CD4-positive, alpha-beta T cell treated with Interleukin-6 for 4 hours (primary cell): ENCODE results near the gene SCART1.
"Not testable (repeated sequence)": the region's sequence is repeated elsewhere in the genome, so short reads cannot be mapped to it uniquely, and the experiment has no call there.

Experiments
- DNase-seq: peaks from one replicate; pipeline ENCODE4 v3.0.0-alpha.2; 2020; ENCODE audit warnings: mixed read lengths

Gene SCART1

DNA sequence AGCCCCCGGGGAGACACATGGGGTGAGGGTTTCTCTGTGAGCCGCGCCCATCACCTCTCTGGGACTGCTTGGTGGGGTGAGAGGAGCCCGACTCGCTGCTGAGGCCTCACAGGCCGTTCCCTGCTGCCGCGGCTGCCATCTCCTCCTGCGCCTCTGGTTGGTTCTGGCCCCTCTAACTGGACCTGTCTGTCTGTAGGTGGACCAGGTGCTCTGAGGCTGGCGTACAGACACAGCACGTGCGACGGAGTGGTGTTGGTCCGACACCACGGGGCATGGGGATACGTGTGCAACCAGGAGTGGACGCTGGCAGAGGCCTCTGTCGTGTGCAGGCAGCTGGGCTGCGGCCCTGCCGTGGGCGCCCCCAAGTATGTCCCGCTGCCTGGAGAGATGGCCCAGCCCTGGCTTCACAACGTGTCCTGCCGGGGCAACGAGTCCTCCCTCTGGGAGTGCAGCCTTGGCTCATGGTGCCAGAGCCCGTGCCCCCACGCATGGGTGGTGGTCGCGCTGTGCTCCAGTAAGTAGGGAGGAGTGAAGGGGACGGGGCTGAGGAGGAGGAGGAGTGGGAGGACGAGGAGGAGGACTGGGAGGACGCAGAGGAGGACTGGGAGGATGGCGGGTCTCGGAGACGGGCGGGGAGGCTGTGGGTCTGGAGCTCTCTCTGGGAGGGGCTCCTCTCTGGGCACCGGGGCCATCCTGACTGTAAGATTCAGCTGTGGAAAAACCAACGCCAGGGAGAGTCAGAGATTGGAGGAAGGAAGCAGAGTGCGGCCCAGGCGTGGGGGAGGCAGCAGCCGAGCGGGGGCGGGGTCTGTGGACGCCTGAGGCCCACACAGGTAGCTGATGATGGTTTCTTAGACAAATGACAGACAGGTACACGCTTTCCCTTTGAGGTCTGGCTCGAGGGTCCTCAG is 2.6 kb downstream of the SCART1 start:
- no peak for DNase-seq

DNA sequence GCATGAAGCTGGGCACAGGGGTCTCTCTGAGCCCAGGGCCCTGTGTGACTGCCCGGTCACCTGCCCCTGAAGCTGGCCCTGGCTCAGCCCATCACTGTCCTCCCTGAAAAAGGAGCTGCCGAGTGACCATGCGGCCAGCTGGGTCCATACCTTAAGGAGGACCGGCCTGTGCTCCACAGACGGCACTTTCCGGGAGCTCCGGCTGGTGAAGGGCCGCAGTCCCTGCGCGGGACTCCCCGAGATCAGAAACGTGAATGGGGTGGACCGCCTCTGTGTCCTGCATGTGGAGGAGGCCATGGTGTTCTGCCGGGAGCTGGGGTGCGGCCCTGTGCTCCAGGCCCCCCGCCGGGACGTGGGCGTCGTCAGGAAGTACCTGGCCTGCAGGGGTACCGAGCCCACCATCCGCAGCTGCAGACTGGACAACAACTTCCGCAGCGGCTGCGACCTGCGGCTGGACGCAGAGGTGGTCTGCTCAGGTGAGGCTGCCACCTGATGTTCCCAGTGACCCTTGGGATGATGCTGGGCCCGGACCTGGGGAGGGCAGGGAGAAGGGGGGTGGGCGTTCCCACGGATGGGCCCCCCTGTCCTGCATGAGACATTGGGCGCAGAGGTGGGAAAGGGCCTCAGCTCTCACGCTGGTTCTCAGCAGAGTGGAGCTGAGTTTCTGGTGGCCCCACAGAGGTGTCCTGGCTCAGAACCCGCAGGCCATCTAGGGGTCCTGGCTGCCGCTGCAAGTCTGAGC is 3.5 kb downstream of the SCART1 start:
- no peak for DNase-seq

DNA sequence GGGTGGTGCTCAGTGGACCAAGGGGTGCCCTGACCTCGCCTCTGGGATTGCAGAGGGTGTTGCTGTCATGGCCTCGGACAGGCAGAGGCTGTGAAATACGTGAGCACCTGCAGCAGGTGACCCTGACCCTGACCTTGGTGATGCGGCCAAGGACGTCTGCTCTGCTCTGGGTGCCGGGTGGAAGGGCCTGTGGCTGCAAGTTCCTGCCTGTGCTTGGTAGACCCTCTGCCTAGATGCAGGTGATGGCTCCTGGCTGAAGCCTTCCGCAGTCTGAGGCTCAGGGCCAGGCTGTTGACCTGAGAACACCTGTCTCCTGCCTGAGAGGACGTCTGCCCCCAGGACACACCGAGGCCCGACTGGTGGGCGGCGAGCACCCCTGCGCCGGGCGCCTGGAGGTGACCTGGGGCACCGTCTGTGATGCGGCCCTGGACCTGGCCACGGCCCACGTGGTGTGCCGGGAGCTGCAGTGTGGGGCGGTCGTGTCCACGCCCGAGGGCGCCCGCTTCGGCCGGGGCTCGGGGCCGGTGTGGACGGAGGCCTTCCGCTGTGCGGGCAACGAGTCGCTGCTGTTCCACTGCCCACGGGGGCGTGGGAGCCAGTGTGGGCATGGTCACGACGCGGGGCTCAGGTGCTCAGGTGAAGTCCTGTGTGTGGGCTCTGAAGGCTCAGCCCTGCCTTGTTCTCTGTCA is 4.4 kb downstream of the SCART1 start:
- no peak for DNase-seq

DNA sequence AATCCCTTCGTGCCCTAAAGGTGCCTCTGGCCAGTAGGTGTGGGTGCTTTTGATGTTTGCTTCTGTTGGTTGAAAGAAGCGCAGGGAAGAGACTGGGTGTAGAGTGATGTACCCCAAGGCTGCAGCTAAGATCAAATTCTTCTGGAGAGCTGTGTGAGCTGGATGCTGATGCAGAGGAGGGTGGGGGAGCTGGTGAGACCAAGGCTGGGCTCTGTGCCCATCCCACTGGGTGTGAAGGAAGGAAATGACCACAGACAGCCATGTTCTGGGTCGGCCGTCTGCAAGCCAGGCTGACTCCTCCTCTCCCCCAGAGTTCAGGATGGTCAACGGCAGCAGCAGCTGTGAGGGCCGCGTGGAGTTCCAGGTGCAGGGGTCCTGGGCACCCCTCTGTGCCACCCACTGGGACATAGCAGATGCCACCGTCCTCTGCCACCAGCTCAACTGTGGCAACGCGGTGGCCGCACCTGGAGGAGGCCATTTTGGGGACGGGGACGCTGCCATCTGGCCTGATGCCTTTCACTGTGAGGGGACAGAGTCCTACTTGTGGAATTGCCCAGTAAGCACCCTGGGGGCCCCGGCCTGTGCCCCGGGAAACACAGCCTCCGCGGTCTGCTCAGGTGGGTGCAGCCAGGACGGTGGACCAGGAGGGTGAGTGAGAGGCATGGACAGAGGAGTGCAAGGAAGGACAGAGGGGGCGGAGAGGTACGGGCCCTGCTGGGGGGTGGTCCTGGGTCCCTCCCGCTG is 5.1 kb downstream of the SCART1 start:
- no peak for DNase-seq

DNA sequence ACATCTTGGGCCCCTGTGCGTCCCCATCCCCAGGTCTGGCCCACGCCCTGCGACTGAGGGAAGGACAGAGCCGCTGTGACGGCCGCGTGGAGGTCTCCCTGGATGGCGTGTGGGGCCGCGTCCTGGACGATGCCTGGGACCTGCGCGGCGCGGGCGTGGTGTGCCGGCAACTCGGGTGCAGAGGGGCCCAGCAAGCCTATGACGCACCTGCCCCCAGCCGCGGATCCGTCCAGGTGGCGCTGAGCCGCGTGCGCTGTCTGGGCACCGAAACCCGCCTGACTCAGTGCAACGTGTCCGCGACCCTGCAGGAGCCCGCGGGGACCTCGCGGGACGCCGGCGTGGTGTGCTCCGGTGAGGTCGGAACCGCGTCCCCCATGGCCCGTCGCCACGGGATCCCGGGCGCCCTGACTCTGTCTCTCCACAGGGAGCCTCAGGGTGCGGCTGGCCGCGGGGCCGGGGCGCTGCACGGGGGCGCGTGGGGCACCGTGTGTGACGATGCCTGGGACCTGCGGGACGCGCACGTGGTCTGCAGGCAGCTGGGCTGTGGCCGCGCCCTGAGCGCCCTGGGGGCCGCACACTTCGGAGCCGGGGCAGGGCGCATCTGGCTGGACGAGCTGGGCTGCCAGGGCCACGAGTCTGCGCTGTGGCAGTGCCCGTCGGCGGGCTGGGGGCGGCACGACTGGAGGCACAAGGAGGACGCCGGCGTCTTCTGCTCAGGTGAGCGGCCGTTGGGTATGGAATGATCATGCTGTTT is 5.9 kb downstream of the SCART1 start:
- DNase-seq: no peak

DNA sequence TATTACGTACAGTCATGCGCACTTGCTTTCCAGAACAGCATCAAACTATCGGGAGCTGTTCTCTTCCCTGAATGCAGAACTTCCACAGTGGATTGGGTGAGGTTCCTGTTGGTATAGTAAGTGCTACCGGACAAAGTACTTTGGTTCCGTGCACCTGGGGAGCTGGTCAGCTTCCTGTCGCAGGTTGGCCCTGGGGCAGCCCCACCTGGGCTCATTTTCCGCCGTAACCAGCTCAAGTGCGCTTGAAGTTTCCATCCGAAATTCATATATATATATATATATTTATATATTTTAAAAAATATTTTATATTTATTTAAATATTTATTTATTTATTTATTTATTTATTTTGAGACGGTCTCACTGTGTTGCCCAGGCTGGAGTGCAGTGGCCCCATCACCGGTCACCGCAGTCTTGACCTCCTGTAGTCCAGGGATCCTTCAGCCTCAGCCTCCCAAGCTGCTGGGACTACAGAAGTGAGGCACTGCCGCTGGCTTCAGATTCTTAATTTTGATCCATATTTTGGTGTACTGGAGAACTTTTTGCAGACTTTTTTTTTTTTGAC is 6.5 kb downstream of the SCART1 start:
- DNase-seq: no peak

DNA sequence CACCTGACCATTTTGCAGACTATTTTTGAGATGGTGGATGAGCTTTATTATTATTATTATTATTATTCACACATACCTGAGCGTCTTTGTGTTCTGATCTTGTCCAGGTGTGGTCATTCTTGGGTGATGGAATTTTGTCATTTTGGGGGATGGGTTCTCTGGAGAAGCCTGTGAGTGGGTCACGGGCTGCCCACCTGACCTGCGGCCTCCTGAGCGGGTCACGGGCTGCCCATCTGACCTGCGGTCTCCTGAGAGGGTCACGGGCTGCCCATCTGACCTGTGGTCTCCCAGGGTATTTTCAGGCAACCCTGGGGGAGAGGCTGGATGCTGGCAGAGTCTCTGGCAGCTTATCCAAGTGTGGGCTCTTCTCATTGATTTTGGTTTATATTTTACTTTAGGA is 7.3 kb downstream of the SCART1 start:
- no peak for DNase-seq

DNA sequence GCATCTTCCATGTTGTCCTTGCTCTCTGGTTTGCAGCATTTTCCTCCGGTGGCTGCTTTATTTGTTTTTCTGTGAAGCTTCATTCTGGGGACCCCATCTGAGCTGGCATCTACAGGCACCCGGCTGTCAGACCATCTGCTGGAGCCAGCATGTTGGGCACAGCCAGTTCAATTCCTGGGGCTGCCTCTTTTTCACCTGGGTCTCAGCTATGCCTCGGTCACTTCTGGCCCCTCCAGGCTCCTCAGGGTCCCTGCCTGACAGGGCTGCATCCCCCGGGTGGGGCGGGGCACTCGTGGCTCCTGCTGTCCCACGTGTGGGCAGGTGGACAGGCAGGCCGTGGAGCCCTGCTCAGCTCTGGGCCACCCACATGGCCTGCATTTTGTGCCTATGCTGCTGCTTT is 8.1 kb downstream of the SCART1 start:
- no peak for DNase-seq

DNA sequence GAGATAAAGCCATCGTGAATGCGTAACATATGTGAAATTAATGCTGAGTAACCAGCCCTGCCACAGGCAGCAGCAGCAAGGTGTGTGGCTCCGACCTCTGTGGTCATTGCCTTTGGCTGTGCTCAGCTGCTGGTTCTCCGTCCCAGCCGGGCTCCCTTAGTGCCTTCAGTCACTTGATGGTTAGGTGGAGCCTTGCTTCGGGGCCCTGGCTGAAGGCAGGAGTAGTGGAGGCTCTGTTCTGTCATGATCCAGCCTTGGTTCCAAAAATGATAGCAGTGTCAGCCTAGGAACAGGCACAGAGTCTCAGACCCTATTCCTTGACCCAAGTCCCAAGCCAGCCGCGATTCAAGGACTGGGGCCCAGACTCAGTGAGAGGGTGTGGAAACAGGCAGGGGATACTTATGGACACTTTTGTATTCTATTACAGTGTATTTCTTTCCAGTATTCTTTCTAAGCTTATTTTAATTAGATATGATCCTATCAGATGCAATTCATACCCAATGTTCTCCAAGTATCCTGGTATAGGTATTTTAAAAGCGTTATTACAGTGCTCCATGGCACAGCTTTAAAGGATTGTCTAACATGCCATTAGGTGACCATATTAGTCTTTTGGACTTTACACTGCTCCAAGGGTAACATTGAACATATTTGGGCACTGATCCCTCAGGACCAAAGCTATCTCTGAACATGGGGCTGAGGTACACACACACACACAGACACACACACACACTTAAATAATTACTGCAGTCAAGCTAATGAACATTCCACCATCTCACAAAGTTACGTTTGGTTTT is 9.0 kb downstream of the SCART1 start:
- no peak for DNase-seq

DNA sequence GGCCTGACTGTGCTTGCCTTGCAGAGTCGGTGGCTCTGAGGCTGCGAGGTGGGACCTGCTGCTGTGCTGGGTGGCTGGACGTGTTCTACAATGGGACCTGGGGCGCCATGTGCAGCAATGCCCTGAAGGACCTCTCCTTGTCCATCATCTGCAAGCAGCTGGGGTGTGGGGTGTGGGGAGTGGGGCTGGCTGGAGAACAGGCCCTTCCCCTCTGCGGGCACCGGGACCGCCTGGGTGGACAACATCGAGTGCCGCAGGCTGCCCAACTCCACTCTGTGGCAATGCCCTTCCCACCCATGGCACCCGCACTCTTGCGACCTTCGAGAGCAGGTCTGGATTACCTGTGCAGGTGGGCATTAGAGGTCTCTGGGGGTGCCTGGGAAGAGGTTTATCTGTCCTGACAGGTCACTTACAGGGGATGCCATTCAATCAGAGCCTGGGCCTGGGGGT is 10.9 kb downstream of the SCART1 start:
- no peak for DNase-seq

DNA sequence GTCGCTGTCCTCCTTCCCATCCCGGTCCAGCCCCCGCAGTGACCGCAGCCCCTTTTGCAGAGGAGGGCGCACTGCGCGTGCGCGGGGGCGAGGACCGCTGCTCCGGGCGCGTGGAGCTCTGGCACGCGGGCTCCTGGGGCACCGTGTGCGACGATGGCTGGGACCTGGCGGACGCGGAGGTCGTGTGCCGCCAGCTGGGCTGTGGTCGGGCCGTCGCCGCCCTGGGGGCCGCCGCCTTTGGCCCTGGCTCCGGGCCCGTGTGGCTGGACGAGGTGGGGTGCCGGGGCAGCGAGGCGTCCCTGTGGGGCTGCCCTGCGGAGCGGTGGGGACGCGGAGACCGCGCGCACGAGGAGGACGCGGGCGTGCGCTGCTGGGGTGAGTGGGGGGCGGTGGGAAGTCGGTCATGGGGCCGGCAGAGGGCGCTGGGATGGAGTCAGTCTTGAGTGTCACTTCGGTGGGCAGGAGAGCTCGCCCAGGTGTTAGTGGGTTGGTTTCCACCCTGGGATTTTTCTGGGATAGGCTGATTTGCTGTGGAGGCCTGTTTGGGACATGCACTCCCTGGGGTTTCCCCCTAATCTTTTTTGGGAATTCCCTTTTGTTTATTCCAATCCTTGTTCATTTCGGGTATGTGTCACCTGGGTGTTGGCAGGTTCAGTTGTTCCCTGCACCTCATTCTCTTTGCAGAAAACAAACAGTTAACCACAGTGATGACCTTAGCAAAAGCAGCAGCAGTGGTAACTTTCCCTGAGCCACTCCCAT is 11.6 kb downstream of the SCART1 start:
- DNase-seq: no peak

DNA sequence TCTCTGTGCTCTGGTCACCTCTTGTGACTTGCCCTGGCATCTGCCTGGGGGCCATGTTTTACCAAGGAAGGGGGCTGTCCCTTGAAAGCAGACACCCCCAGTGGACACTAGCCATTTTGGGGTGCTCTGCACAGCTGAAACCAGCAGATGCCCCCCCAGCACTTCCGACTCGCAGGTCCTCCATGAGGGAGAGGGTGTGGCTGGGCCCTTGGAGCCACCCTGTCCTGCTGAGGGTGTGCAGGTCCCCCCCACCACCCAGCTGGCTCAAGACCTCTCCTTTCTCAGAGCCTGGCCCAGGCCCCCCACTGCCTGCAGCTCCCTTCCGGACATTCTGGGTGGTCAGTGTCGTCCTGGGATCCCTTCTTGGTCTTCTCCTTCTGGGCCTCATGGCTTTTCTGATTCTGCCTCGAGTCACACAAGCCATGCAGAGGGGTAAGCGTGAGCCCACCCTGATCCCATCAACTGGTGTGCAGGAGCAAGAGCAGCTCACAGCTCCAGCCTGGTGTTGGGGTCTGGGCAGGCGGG is 12.3 kb downstream of the SCART1 start:
- no peak for DNase-seq

DNA sequence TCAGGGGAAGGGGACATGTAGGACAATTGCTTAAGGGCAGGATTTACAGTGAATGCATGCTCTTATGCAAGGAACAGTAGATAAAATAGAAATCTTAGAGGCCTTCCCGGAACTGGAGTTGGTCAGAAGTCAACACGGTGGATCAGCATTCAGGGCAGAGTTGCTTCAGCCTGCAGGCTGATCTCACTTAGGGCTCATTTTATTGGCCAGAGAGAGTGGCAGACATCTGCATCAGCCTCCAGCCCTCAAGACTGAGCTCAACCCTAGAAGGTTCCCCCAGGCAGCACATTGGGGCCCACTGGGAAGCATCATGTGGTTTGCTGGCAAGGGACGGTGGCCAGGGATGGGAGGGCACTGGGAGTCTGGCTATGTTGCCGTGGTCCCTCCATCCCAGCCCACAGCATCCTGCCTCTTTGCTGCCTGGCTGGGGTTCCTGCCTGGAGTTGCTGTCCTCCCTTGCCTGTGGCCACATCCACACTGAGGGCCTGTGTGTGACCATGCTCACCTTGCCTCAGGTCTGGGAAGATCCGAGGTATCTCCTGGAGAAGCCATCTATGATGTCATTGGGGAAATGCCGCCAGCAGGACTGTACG is 13.0 kb downstream of the SCART1 start:
- DNase-seq: no peak

DNA sequence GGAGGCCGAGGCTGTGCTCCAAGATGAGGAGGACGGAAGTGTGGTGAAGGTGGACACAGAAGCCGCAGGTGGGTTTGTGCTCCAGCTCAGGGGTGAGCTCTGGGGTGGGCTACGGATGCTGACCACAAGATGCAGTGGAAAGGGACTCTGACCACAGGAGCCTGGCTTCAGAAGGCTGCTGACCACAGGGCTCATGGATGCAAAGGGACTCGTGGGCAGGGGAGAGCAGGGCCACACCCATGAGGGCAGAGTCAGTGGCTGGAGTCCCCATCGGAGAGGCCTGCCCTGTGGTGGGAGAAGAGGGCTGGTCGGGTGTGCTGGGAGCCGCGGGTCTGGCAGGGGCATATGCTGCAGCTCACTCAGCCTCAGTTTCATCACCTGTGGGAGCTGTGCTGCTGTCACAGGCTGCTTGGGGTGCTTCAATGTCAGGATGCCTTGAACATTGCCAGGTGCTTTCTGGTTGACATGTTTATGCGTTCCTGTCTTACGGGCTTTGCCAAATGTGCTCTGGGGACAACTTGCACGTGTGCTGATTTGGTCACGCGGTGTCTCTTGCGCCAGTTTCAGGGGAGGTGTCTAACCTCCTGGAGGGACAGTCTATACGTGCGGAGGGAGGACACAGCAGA is 13.7 kb downstream of the SCART1 start:
- no peak for DNase-seq

DNA sequence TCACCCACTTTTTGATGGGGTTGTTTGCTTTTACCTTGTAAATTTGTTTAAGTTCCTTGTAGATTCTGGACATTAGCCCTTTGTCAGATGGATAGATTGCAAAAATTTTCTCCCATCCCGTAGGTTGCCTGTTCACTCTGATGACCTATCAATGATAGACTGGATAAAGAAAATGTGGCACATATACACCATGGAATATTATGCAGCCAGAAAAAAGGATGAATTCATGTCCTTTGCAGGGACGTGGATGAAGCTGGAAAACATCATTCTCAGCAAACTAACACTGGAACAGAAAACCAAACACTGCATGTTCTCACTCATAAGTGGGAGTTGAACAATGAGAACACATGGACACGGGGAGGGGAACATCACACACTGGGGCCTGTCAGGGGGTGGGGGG is 15.5 kb downstream of the SCART1 start:
- DNase-seq: not testable (repeated sequence)

DNA sequence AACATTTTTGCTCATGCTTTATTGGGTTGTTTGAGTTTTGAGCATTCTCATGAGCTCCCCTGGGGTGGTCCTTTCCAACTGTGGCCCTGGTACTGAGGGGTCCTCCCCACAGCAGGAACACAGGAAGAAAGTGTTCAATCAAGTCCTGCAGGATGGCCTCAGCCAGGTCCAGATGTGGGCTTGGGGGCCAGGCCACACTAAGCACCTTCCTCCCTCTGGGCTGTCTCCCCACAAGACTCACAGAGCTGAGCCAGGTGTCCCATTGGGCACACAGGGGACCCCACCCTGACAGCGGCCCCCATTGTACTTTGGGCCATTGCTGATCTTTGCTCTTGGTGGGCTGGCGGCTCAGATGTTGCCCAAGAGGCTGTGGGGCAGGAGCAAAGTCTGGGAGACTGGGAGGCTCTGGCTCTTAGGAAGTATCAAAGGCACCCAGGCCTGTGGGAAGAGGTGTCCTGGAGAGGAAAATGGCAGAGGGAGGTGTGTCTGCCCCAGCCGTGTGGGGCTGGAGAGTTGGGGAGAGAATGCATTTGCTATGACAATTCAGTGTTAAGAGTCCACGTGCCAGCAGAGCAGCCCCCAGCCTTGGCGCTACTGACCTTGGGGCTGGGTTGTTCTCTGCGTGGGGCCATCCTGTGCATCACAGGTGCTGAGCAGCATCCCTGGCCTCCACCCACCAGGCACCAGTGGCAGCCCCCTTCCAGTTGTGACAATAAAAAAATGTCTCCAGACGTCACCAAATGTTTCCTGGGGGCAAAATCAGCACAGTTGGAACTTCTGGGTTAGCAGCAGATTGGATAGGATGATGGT is 17.8 kb downstream of the SCART1 start:
- no peak for DNase-seq

DNA sequence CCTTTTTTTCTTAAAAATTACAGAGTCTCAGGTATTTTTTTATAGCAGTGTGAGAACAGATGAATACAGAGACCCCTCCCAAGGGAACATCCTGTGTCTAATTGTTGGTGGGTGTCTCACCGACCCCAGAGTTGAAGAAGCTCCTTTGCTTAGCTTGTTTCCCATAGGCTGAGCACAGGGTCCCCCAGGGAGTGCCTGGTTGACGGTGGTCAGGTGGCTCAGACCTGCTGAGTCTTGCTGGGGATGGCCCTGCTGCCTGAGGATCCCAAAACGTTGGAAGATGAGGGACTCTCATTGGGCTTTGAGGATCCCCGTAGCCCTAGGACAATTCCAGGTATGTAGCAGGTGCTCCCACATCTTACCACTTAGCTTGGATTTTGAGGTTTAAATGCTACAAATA is 19.5 kb downstream of the SCART1 start:
- no peak for DNase-seq

DNA sequence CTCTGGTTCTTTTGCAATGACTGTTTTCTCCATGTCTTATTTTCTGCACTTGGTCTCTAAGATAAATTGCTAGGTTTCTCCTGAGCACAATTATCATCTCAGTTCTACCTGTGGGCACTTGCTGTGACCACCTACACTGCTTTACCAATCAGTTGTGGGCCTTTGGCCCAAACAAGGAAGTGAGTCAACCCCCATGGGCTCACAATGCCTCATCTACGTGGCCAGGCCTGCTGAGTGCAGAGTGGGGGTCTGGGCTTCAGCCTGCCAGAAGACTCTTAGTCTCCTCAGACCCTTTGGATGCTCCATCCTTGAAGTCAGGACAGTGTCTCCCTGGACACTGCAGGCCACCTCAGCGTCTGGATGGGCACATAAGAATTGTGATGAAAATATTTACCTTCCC is 20.3 kb downstream of the SCART1 start:
- no peak for DNase-seq
